Measurements from ENCODE around the gene EIPR1.

GRCh38 chr2:3388412-3388738 lies 10.8 kb upstream of the EIPR1 start:
- TF ChIP-seq CTCF (IDR thresholded peaks at IDR 0.05; ENCODE audit: insufficient read depth, low read length, poor library complexity, severe bottlenecking) (no peak), EZH2phosphoT487 (conservative IDR thresholded peaks at IDR 0.05; ENCODE audit: low read length) (no peak)
